HG02610 (cell line): ENCODE measurements around the gene ZNF672.
"Not testable (repeated sequence)": the region's sequence is repeated elsewhere in the genome, so short reads cannot be mapped to it uniquely, and the experiment has no call there.

ENCODE experiments used
- ATAC-seq: cut with Tn5 transposase; IDR thresholded peaks from one replicate; pipeline ENCODE4 v1.9.1; 2021; ENCODE audit warnings: mild to moderate bottlenecking, moderate library complexity; ENCODE audit not compliant: unreplicated experiment

Gene ZNF672

DNA sequence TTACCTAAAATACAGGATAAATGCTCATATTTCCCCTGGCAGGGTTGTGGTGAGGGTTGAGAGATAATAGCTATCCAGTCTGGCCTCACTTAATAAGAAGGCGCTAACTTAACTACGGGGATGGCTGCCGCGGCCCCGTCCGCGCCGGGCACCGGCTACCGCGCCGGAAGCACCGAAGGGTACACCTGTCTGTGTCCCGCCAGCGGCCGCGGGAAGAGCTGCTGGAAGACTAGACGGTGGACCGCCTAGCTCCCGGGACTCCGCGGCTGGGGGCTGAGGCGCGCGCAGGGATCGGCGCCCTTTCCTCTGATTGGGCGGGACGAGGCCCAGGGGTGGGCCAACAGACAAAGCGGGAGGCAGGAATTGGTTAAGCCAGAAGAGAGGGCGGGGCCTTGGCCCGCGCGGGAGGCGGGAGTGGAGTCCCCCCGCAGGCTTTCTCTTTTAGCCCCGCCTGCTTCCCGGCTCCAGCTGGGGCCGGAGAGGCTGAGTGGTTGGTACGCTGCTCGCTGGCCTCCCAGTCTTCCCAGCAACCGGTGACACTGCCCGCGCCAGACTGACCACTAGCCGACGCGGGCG, at the start of gene ZNF672:
TSS of gene ZNF672 (plus strand) at position 444 of the 576 bp plus-strand sequence. CDS start 9,051 bp downstream, outside the sequence.
- peak; percentile 87 for ATAC-seq

DNA sequence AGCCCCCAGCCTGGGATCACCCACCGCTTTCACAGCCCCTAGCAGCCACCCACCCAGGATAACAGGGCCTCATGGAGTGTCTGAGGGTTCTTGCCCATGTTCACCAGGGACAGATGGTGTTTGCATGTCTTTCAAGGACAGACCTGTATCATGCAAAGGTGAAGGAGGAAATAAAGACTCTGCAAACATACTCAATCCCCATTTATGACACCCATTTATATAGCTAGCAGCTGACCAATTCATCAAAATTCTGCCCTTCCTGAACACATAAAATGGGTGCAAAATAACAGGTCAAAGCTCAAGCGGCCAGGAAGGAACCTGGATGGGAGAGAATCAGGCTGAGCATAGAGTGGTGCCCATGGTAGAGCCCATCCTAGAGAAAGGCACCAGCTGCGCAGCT, 49.7 kb upstream of the ZNF672 start:
- ATAC-seq, result no peak

DNA sequence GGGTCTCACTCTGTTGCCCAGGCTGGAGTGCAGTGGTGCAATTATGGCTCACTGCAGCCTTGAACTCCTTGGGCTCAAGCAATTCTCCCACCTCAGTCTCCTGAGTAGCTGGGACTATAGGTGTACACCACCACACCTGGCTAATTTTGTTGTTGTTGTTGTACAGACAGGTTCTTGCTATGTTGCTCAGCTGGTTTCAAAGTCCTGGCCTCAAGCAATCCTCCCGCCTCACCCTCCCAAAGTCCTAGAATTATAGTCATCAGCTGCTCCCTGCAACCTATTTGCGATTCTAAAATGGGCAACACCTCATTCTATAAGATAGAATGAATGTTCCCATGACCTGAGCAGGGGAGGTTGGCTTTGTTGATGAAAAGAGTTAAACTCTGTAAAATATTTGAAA, 48.7 kb upstream of the ZNF672 start:
- ATAC-seq, result not testable (repeated sequence)

DNA sequence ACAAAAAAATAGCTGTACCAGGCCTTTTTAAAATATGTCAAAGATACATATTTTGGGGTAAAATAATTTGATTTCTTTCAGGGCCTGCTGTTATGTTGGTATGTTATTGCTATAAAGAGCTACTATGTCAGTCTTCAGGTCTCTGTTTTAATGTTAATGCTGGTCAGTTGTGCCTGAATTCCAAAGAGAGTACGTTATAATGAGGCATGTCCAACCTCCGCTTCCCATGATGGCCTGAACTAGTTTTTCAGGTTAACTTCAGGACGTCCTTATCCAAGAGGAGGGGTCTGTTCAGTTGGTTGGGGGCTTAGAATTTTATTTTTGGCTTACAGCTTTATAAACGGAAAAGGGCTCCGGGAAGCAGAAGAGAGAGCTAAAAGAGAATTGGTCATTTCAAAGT, 47.6 kb upstream of the ZNF672 start:
- ATAC-seq, result no peak

DNA sequence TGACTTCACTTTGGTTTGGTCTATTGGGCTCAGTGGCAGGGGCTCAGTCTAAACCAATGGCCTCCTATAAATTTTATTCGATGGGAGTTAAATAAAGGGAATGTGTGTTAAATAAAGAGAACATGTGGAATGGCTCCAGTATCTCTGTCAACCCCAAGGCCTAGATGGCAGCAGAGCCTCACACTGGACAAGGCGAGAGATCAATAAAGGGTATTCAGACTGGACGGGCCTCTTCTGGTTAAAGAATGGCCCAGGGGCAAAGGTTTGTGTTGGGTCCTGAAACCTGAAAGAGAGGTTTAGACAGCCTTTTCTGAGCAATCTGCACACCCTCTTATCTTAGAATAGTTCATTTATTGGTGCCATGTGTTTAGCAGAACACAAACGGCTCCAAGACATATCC, 47.0 kb upstream of the ZNF672 start:
- no peak for ATAC-seq

DNA sequence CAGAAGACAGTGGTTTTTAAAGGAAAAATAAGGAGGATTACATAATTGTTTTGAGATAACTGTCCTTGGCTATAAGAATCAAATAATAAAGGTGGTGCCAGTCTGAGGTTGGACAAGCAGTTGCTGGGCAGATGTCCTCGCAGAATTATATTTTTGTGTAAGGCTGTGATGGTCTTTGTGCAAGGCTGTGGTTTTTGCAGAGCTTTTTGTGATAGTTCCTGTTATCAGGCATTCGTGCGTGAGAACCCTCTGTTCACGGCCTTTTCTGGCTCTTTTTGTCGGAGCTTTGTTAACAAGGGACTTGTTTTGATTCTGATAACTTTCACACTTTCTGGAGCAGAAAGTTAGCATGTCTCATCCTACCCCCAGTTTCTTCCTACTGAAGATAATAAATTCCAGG, 45.7 kb upstream of the ZNF672 start:
- peak; percentile 16 for ATAC-seq

DNA sequence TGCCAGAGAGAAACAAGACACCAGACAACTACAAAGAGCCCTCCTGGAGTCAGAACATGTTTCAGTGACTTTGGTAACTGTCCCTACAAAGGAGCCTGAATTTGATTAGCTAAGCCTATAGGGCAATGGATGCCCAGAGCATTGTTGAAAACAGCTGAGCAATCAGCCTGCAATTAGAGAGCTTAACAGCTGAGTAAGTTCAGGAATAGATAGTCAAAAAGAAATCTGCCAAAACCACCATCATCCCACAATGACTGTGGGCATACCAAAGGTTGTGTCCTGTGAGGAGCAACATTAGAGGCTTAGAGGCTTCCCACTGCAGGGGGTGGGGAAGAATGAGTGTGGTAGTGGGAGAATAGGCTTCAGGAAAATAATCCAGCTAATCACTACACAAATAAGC, 44.4 kb upstream of the ZNF672 start:
- ATAC-seq, result peak; percentile 97

DNA sequence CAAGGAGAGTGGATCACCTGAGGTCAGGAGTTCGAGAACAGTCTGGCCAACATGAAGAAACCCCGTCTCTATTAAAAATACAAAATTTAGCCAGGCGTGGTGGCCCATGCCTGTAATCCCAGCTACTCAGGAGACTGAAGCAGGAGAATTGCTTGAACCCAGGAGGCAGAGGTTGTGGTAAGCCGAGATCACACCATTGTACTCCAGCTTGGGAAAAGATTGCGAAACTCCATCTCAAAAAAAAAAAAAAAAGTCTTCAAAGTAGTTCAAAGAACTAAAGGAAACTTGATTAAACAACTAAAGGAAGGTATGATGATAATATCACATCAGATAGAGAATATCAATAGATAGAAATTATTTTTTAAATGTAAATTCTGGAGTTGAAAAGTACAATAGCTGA, 43.4 kb upstream of the ZNF672 start:
- ATAC-seq, result not testable (repeated sequence)

DNA sequence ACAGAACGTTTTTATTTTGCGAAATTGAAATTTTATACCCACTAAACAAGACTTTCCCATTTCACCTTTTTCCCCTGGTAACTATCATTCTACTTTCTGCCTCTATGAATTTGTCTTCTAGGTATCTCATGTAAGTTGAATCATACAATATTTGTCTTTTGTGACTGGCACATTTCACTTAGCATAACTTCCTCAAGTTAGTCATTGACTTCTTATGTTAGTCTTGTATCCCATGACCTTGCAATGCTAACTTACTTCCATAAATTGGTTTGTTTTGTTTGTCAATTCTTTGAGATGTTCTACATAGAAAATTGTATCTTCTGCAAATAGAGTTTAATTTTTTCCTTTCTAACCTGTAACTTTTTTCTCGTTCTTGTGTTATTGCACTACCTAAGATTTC, 39.2 kb upstream of the ZNF672 start:
- ATAC-seq, result no peak

DNA sequence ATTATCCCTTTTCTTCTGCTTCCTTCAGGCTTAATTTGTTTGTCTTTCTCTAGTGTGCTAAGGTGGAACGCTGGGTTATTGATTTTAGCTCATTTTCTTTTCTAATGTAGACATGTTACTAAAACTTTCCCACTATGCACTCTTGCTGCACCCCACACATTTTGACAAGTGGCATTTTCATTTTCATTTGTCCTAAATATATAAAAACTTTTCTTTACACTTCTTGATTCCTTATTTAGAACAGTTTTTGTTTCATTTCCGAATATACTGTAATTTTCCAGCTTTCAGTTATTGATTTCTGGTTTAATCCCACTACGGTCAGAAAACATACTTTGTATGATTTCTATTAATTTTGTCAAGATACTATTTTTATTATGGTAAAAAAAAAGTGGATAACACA, 37.6 kb upstream of the ZNF672 start:
- no peak for ATAC-seq

DNA sequence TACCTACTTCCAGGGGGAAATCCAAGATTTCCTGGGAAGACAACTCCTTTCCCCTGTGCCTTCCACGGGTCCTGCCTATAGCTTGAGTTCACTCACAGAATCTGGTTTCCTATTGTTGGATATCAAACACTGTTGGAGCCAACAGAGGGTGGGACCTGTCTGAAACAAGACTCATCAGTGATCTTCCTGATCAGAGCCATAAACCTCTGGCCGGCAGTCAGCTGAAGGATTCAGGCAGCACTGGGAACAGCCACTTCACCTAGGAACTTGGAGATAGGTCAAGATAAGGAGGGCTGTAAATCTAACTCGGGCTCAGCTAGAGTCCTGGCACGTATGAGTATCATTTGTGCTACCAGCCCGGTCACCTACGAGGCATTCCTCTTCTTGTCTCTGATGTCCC, 35.6 kb upstream of the ZNF672 start:
- ATAC-seq, result no peak

DNA sequence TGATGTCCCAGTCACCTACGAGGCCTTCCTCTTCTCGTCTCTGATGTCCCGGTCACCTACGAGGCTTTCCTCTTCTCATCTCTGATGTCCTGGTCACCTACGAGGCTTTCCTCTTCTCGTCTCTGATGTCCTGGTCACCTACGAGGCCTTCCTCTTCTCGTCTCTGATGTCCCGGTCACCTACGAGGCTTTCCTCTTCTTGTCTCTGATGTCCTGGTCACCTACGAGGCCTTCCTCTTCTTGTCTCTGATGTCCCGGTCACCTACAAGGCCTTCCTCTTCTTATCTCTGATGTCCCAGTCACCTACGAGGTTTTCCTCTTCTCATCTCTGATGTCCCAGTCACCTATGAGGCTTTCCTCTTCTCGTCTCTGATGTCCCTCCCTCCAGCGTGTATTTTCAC, 34.5 kb upstream of the ZNF672 start:
- ATAC-seq, result not testable (repeated sequence)

DNA sequence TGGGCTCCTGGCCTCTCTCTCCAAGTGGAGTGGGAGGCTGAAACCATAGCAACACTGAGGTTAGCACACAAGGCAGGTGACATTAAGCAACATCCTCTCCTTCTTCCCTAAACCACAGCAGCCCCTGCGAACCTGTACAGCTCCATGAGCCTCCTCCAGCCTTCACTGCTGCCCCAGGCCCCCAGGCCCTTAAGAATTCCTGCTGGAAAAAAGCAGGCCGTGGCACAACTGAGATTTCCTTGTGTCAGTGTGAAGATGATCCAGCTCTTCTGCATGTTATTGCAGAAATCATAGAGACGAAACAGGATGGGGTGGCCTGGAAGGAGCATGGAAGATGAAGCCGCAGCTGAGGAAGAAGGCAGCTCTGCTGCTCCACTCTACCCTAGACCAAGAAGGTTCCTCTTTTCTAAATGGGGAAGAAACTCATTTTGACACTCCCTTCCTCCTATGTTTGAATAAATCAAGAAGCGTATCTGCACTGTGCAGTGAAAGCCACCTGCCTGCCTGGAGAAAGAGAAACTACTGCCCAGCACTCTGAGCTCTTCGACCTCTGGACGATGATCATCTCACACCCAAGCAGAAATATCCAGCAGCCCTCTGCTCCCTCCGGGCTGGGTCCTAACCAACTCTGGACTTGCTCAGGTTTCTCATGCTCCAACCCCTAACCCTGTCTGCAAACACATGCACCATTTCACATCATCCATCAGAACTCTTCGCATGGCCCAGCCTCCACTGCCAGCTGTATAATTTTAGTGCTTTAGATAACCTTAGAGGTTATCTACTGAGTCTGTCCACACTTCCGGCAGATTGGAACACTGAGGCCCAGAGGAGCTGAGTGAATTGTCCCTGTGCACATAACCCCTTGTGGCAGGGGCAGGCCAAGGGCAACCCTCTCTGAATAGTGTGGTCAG, 33.0 kb upstream of the ZNF672 start:
- ATAC-seq, result peak; percentile 83

DNA sequence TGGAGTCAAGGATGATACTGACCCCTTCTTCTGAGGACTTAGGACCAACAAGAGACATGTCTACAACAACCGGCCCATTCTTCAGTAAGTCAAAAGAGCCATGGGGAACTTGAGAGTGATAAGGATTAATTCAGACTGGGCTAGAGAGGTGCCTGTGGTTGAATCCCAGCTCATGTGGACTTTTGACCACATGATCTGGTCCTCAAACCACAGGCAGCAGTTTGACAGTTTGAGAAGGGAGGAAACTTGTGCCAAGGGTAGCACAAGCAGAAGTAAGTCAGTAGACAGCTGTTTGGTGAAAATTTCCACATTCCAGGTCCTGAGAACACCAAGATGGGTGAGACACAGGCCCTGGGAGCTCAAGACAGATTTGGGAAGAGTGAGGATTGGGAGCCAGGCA, 32.1 kb upstream of the ZNF672 start:
- no peak for ATAC-seq

DNA sequence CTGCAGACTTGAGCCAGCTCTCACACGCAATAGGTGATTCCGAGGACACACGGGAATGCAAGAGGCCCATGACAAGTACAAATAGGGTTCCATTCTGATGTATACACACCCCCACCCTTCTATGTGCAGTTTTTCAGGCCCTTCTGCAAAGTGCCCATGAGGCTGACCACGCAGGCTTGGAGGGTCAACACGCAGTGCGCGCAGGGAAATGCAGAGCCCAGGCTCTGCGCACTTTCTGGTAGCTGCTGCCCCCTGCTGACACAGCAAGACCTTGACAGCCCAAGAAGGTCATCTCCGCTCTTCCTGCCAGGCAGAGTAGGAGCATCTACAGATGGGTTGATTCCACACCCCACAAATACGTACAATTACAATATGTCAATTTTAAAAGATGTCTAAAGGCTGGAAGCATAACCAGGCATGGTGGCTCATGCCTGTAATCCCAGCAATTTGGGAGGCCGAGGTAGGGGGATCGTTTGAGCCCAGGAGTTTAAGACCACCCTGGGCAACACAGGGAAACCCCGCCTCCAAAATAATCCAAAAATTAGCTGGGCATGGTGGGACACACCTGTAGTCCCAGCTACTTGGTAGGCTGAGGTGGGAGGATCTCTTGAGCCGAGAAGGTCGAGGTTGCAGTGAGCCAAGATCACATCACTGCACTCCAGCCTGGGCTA, 30.8 kb upstream of the ZNF672 start:
- ATAC-seq, result peak; percentile 56

DNA sequence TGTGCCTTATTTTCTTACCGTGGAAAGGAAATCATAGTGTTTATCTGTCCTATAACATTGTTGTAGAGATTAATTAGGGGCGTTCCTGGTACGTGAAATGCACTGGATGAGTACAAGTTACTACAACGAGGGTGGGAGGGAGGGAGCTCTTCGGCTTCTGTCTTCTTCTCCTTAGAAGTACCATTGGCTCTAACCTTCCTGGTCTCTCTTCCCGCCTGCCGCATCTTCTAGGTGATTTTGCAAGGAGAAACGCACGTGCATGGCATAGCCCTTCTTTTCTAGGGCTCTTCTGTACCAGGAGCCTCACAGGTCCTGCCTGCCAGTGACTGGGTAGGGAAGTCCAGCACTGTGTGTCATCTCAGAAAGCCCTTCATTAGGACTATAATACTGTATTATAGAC, 29.1 kb upstream of the ZNF672 start:
- ATAC-seq, result no peak

DNA sequence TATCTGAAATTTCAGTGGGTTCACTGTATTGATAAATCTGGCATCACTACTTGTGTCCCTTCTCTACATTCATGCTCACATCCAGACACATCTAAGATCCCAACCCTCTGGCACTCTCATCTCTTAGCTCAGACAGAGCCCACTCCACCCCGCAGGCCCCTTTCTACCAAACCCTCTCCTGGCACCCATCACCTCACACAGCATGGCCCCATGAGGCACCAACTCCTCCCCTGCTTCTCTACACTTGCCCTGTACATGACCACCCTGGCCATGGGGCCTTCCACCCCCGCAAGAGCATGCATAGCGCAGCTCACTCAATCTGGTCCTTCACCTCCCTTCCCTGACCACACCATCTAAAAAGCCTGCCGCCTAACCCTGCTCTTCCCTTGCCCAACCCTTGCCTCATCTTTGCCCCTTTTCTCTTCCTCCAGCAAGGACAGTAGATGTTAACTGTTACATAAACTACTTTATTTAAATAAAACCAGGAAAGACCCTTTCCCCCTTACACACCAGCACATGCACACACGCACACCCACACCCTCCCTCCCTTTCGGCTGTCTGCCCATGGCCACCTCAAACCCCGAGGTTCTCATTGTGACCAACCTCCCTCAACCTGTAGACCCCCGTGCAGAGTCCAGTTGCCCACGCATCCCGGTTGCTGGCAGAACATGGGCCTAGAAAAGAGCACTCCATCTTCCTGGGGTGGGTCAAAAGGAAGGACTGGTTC, 27.9 kb upstream of the ZNF672 start:
- ATAC-seq, result no peak

DNA sequence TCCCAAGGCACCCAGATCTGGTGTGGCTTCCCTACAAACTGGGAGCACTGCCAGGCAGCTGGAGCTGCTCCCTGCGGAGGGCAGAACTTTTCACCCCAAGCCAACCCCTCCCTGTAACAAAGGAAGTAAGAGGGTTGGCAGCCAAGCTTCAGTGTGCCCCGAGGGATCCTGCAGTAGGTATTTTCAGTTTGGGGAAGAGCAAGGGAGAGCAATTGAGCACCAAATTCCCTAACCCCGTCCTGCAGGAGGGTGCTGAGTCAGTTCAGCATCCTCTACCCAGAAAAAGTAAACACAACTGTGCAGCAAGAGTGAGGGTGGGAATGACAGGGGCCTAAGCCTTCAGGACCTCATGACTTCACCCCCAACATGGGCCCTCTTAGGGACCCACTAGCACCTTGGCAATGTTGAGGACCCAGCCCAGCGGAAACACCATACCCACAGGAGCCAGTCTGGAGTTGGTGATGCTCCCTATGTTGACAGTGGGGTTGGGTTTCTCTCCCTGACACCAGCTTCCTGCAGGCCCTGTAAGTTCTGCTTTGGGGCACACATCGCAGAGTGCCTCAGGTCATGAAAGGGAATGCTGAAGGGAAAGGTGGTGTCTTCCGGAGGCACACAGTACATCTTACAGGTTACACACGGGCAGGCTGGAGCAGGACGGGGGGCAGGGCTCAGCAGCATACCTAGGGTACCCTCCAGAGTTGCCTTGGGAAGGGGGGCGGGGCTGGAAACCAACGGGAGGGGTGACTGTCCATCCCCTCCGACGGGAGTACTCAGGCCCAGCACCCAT, 27.1 kb upstream of the ZNF672 start:
- no peak for ATAC-seq

DNA sequence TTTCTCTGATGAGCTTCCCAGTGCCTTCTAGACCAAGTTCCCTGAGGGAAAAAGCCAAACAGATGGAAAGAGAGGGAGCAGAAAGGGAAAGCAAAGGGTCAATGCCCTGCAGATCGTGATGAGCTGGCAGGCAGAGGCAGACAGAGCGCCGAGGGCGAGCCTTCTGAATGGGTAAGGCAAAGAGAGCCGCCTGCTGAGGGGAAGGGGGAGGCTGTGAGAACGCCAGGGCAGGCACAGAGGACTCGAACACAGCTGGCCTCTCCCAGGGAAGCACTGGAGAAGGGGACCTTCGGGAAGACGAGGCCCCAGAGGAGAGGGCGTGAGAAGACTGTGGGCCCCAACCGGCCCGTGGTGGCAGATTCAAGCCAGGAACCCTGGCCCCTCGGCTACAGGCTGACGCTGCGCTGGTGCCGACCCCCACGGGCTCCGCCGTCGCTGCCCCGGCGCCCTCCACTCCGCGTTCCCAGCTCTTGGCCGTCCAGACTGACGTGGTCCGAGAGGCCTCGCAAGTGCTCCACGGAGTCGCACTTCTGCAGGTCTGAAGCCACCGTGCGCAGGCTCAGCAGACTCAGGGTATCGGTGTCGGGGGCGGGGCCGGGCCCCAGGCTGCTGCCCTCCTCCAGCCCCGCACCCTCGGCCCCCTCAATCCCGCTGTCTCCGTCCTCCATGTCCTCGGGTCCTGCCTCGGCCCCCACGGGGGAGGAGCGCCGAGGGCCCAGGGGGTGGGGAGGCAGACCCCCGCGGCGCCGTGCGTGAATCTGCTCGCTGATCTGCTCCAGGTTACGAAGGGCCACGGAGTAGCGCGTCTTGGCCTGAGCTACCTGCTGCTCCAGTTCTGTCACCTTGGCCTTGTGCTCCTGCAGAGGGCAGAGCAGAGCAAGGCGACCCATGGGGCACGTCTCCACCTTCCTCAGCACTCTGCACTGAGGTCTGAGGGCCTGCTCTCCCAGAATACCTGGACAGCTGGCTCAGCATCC, 26.2 kb upstream of the ZNF672 start:
- no peak for ATAC-seq
